Epithelial cell of esophagus (primary cell): ENCODE measurements around the gene RPL41.

ENCODE experiments used
- DNase-seq: peaks from one replicate; pipeline ENCODE4 v3.0.0; 2010; ENCODE audit warnings: low read depth
- H3K4me3 ChIP-seq: 2 replicates; pipeline ENCODE4 v1.5.1; 2011; ENCODE audit warnings: mild to moderate bottlenecking, low read length, control low read depth
- CTCF ChIP-seq: IDR thresholded peaks from 2 replicates; pipeline ENCODE4 v1.5.1; 2011; ENCODE audit warnings: low read depth, mild to moderate bottlenecking, low read length, control low read depth, inconsistent platforms; ENCODE audit not compliant: insufficient read depth; ENCODE audit errors: missing control alignments

RPL41 gene

GRCh38 chr12:56120158-56120846 lies 3.9 kb downstream of the RPL41 start:
- no peak overlapping the region for H3K4me3 ChIP-seq
- DNase-seq: peak; percentile 62
- TF ChIP-seq CTCF: no peak

GRCh38 chr12:56121204-56121870 lies 4.9 kb downstream of the RPL41 start:
- DNase-seq: no peak
- no peak for TF ChIP-seq CTCF
- no peak overlapping the region for H3K4me3 ChIP-seq

- TF ChIP-seq CTCF: no peak
- no peak for DNase-seq
- H3K4me3 ChIP-seq: no peak overlapping the region
These were observed 6.2 kb downstream of the RPL41 start for GRCh38 chr12:56122637-56123036.

- no peak overlapping the region for H3K4me3 ChIP-seq
- TF ChIP-seq CTCF: no peak
- DNase-seq: no peak
These were observed 7.7 kb downstream of the RPL41 start for GRCh38 chr12:56124133-56124532.

DNA sequence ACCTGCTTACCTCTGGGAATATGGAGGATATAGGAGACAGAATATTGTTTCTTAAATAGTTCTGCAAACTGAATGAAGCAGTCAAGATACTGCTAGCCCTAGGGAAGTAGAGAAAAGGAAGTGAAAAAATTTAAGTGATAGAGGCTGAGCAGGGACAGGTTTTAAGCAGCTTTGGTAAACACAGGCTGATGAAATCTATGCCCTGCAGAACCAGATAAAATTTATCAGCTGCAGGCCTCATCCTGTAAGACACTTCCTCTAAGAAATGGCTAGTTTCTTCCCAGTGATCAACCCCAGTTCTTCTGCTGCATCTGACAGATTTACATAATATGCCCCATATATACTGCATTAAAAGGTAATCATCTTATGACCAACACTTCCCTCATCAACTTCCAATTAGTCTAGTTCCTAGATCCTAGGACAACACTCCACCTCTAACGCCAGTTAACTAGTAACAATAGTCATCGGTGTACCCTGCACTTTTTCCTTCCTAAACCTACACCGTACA lies 10.4 kb downstream of the RPL41 start:
- no peak for DNase-seq
- H3K4me3 ChIP-seq: no peak overlapping the region
- no peak for TF ChIP-seq CTCF

DNA sequence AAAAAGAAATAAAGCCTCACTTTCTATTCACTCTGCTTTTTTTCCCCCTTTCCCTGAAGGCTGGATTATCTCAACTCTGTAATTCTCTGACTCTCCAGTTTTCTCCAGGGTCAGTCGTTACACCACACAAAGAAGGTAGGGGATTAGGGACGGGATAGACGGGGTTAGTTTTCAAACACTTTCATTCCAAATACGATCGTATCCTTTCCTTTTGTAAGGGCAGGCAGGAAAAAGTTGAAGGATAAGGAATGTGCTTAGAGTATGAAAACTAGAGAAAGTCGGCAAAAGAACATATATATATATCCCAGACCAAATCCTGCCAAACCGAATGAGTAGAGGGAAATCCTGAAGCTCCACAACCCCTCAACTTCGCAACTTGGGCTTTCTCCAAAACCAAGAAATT lies 11.1 kb downstream of the RPL41 start:
- no peak for TF ChIP-seq CTCF
- no peak for DNase-seq
- H3K4me3 ChIP-seq: peak overlapping the region; percentile 93
